Suppressor macrophage treated with lipopolysaccharide for 4 hours (primary cell): ENCODE results near the gene ZC3HAV1.
"Not testable (repeated sequence)": the region's sequence is repeated elsewhere in the genome, so short reads cannot be mapped to it uniquely, and the experiment has no call there.

Experiments
- DNase-seq: peaks from one replicate; pipeline ENCODE4 v3.0.0-alpha.2; 2020

The ZC3HAV1 gene

GRCh38 chr7:139081584-139081983, 27.9 kb downstream of the ZC3HAV1 start:
- DNase-seq, result no peak

- DNase-seq, result no peak
Measured at GRCh38 chr7:139080905-139081304, 28.6 kb downstream of the ZC3HAV1 start.

- DNase-seq, result no peak
Measured at GRCh38 chr7:139079861-139080260, 29.7 kb downstream of the ZC3HAV1 start.

- no peak for DNase-seq
Measured at GRCh38 chr7:139078911-139079310, 30.6 kb downstream of the ZC3HAV1 start.

- DNase-seq, result no peak
Measured at GRCh38 chr7:139078399-139078798, 31.1 kb downstream of the ZC3HAV1 start.

- DNase-seq, result not testable (repeated sequence)
Measured at GRCh38 chr7:139077706-139078105, 31.8 kb downstream of the ZC3HAV1 start.

- DNase-seq, result no peak
Measured at GRCh38 chr7:139075871-139076686, 33.4 kb downstream of the ZC3HAV1 start.

- DNase-seq, result peak; percentile 80
Measured at GRCh38 chr7:139075031-139075652, 34.4 kb downstream of the ZC3HAV1 start.

- no peak for DNase-seq
Measured at GRCh38 chr7:139072796-139073195, 36.7 kb downstream of the ZC3HAV1 start.

- DNase-seq, result no peak
Measured at GRCh38 chr7:139071680-139072079, 37.8 kb downstream of the ZC3HAV1 start.

- no peak for DNase-seq
Measured at GRCh38 chr7:139068544-139069399, 40.7 kb downstream of the ZC3HAV1 start.

GRCh38 chr7:139066315-139066714, 43.2 kb downstream of the ZC3HAV1 start:
- DNase-seq, result no peak

- no peak for DNase-seq
Measured at GRCh38 chr7:139065323-139065722, 44.2 kb downstream of the ZC3HAV1 start.

GRCh38 chr7:139061416-139061815, 48.1 kb downstream of the ZC3HAV1 start:
- DNase-seq, result no peak

- DNase-seq, result peak; percentile 41
Measured at GRCh38 chr7:139060695-139061237, 48.8 kb downstream of the ZC3HAV1 start.

- DNase-seq, result no peak
Measured at GRCh38 chr7:139059905-139060304, 49.6 kb downstream of the ZC3HAV1 start.

GRCh38 chr7:139058943-139059342, 50.6 kb downstream of the ZC3HAV1 start:
- DNase-seq, result peak; percentile 30

GRCh38 chr7:139055674-139056073, 53.8 kb downstream of the ZC3HAV1 start:
- DNase-seq, result no peak

- not testable (repeated sequence) for DNase-seq
Measured at GRCh38 chr7:139054656-139055055, 54.9 kb downstream of the ZC3HAV1 start.

GRCh38 chr7:139054101-139054500, 55.4 kb downstream of the ZC3HAV1 start:
- DNase-seq, result no peak

- no peak for DNase-seq
Measured at GRCh38 chr7:139051655-139052054, 57.9 kb downstream of the ZC3HAV1 start.

- no peak for DNase-seq
Measured at GRCh38 chr7:139049936-139050335, 59.6 kb downstream of the ZC3HAV1 start.

GRCh38 chr7:139049111-139049510, 60.4 kb downstream of the ZC3HAV1 start:
- DNase-seq, result no peak
